NCI-H524 treated with DMSO at 0.1 percent for 48 hours (cell line): Measurements from ENCODE around the gene CMPK1.

Experiments used
- DNase-seq: peaks from one replicate; lab custom pipeline; 2025; lab: John Stamatoyannopoulos, UW

Gene CMPK1

GRCh38 chr1:47396671-47397196, 63.1 kb downstream of the CMPK1 start:
- no peak for DNase-seq

- no peak for DNase-seq
Observed at GRCh38 chr1:47399138-47399845, 65.7 kb downstream of the CMPK1 start.

- DNase-seq, result no peak
Observed at GRCh38 chr1:47399846-47400155, 66.2 kb downstream of the CMPK1 start.

- DNase-seq, result no peak
Observed at GRCh38 chr1:47401761-47402160, 68.2 kb downstream of the CMPK1 start.

GRCh38 chr1:47402591-47402990, 69.0 kb downstream of the CMPK1 start:
- no peak for DNase-seq

GRCh38 chr1:47403321-47403910, 69.8 kb downstream of the CMPK1 start:
- DNase-seq, result no peak

GRCh38 chr1:47405697-47406096, 72.1 kb downstream of the CMPK1 start:
- DNase-seq, result no peak

- no peak for DNase-seq
Observed at GRCh38 chr1:47406966-47407365, 73.4 kb downstream of the CMPK1 start.

GRCh38 chr1:47407481-47407880, 73.9 kb downstream of the CMPK1 start:
- DNase-seq, result no peak

- DNase-seq, result no peak
Observed at GRCh38 chr1:47409311-47410067, 75.9 kb downstream of the CMPK1 start.

- DNase-seq, result no peak
Observed at GRCh38 chr1:47410068-47410455, 76.5 kb downstream of the CMPK1 start.

- DNase-seq, result no peak
Observed at GRCh38 chr1:47411436-47411835, 77.8 kb downstream of the CMPK1 start.

- DNase-seq, result no peak
Observed at GRCh38 chr1:47412437-47412836, 78.8 kb downstream of the CMPK1 start.

- no peak for DNase-seq
Observed at GRCh38 chr1:47415728-47416318, 82.2 kb downstream of the CMPK1 start, which contains the start of gene FOXE3. Gene FOXE3, plus strand, starts transcription at chr1:47416285. Its CDS starts 31 bp downstream, at chr1:47416316.

GRCh38 chr1:47416319-47417169, 83.0 kb downstream of the CMPK1 start:
- DNase-seq, result no peak

- no peak for DNase-seq
Observed at GRCh38 chr1:47417170-47418044, 83.8 kb downstream of the CMPK1 start.

- DNase-seq, result no peak
Observed at GRCh38 chr1:47418122-47418521, 84.5 kb downstream of the CMPK1 start.

GRCh38 chr1:47418681-47419325, 85.2 kb downstream of the CMPK1 start:
- DNase-seq, result no peak

- DNase-seq, result no peak
Observed at GRCh38 chr1:47420547-47420946, 87.0 kb downstream of the CMPK1 start.

- DNase-seq, result no peak
Observed at GRCh38 chr1:47423872-47424271, 90.3 kb downstream of the CMPK1 start.
